A549 (cell line): ENCODE measurements around the gene FBXL4. TPM values are rescaled to one million over a fixed set of nuclear protein-coding genes. Genes with fewer than 3 reads are reported as not detected.
A peak's percentile ranks its signal among the peaks of the same experiment; 100 is the strongest.

Source experiments
- ATAC-seq, 2 experiments: fragments of 200-7000 bp in 1 of 2; fragments of >200 bp in 1 of 2; cut with Nextera tagmentation in 1 of 2; cut with Tn5 transposase in 1 of 2; 3 replicates each; pipeline versions ENCODE4 v1.8.0 to v1.9.1; 2018 to 2020; ENCODE audit warnings: mild to moderate bottlenecking in 1 of 2, moderate library complexity in 1 of 2
- CTCF ChIA-PET: fragments of 300-600 bp; sonication (Branson Sonifier 250); formaldehyde crosslinking; extraction: SDS; loops from one replicate; lab custom pipeline; 2021; ENCODE audit warnings: antibody characterized with exemption, inconsistent platforms; lab: Yijun Ruan, JAX
- POLR2A ChIA-PET: fragments of 350-600 bp; formaldehyde crosslinking; extraction: SDS; loops from one replicate; lab custom pipeline; 2021; ENCODE audit warnings: antibody characterized with exemption, inconsistent platforms; lab: Yijun Ruan, JAX
- DNase-seq, 2 experiments: peaks; one replicate each; pipeline versions ENCODE4 v3.0.0 to v3.0.0-alpha.2; 2011 to 2016; ENCODE audit warnings: low read depth in 1 of 2, low spot score in 1 of 2
- FAIRE-seq: peaks from 2 replicates; lab custom pipeline; 2011; peaks lifted over from hg19 to GRCh38; lab: Jason Lieb, UNC
- H3K27ac ChIP-seq, 2 experiments: fragments of >200 bp; sonication (Bioruptor Twin); formaldehyde crosslinking; 3 replicates each; pipeline ENCODE4 v1.5.1; 2016 to 2017
- H3K4me1 ChIP-seq: fragments of >200 bp; sonication (Bioruptor Twin); formaldehyde crosslinking; 3 replicates; pipeline ENCODE4 v1.6.1; 2016
- H3K4me2 ChIP-seq: fragments of >200 bp; sonication (Bioruptor Twin); formaldehyde crosslinking; 3 replicates; pipeline ENCODE4 v1.6.1; 2016
- H3K4me3 ChIP-seq: fragments of >200 bp; sonication (Bioruptor Twin); formaldehyde crosslinking; 3 replicates; pipeline ENCODE4 v1.5.1; 2016
- H3K9me3 ChIP-seq: fragments of >200 bp; sonication (Bioruptor Twin); formaldehyde crosslinking; 3 replicates; pipeline ENCODE4 v1.6.1; 2016
- BHLHE40 ChIP-seq: IDR thresholded peaks from 2 replicates; pipeline ENCODE4 v1.6.1; 2012; ENCODE audit warnings: low read depth, low read length, inconsistent platforms
- CBX2 ChIP-seq: fragments of 200-600 bp; sonication (generic); IDR thresholded peaks from 2 replicates; pipeline ENCODE4 v1.6.1; 2016; ENCODE audit warnings: low read depth, mild to moderate bottlenecking, borderline replicate concordance
- CTCF ChIP-seq: fragments of >200 bp; sonication (Bioruptor Twin); formaldehyde crosslinking; IDR thresholded peaks from 3 replicates; pipeline ENCODE4 v1.5.1; 2016
- EHF ChIP-seq: fragments of 250-450 bp; sonication (Bioruptor Pico); IDR thresholded peaks from 2 replicates; pipeline ENCODE4 v1.5.0; 2020; ENCODE audit warnings: mild to moderate bottlenecking
- EP300 ChIP-seq, 2 experiments: fragments of >200 bp; sonication (Bioruptor Twin); formaldehyde crosslinking; IDR thresholded peaks; 2 replicates in 1 of 2; 3 replicates in 1 of 2; pipeline ENCODE4 v1.6.1; 2016 to 2017
- ESRRA ChIP-seq: fragments of 150-350 bp; IDR thresholded peaks from 2 replicates; pipeline ENCODE4 v1.6.1; 2014; ENCODE audit warnings: mild to moderate bottlenecking, low read length, borderline replicate concordance
- FOXS1 ChIP-seq: fragments of 250-450 bp; sonication (Bioruptor Pico); IDR thresholded peaks from 2 replicates; pipeline ENCODE4 v1.5.0; 2020; ENCODE audit warnings: mild to moderate bottlenecking, moderate library complexity
- GATA3 ChIP-seq: IDR thresholded peaks from 2 replicates; pipeline ENCODE4 v1.6.1; 2012; ENCODE audit warnings: borderline replicate concordance
- HDAC2 ChIP-seq: fragments of 200-600 bp; sonication (generic); IDR thresholded peaks from 2 replicates; pipeline ENCODE4 v1.6.1; 2016
- HEYL ChIP-seq: fragments of 250-450 bp; sonication (Bioruptor Pico); IDR thresholded peaks from 2 replicates; pipeline ENCODE4 v1.8.0; 2021; ENCODE audit warnings: mild to moderate bottlenecking, moderate library complexity
- HOXB5 ChIP-seq: fragments of 250-450 bp; sonication (Bioruptor Pico); IDR thresholded peaks from 2 replicates; pipeline ENCODE4 v1.5.0; 2020; ENCODE audit warnings: mild to moderate bottlenecking, moderate library complexity
- JUNB ChIP-seq: fragments of >200 bp; sonication (Bioruptor Twin); formaldehyde crosslinking; IDR thresholded peaks from 2 replicates; pipeline ENCODE4 v1.6.1; 2016
- KDM1A ChIP-seq: fragments of 200-600 bp; sonication (generic); IDR thresholded peaks from 2 replicates; pipeline ENCODE4 v1.6.1; 2016; ENCODE audit warnings: low read depth, mild to moderate bottlenecking
- MAFK ChIP-seq: fragments of 450-650 bp; IDR thresholded peaks from 2 replicates; pipeline ENCODE4 v1.6.1; 2014; ENCODE audit not compliant: partially characterized antibody
- MAZ ChIP-seq: fragments of 150-350 bp; IDR thresholded peaks from 2 replicates; pipeline ENCODE4 v1.6.1; 2014; ENCODE audit warnings: antibody characterized with exemption, low read depth, low read length, borderline replicate concordance
- MYC ChIP-seq: IDR thresholded peaks from 2 replicates; pipeline ENCODE4 v1.6.1; 2012; ENCODE audit warnings: mild to moderate bottlenecking, inconsistent platforms, low read length, improper control_type of control experiment, borderline replicate concordance
- NFE2L2 ChIP-seq: fragments of 150-350 bp; conservative IDR thresholded peaks from 2 replicates; pipeline ENCODE4 v1.6.1; 2014; ENCODE audit warnings: low read length
- NPAS2 ChIP-seq: fragments of 250-450 bp; sonication (Bioruptor Pico); IDR thresholded peaks from 2 replicates; pipeline ENCODE4 v1.8.0; 2022; ENCODE audit warnings: mild to moderate bottlenecking, moderate library complexity, borderline replicate concordance
- NR3C1 ChIP-seq: fragments of >200 bp; sonication (Bioruptor Twin); formaldehyde crosslinking; IDR thresholded peaks from 3 replicates; pipeline ENCODE4 v1.6.1; 2017
- POLR2AphosphoS2 ChIP-seq: conservative IDR thresholded peaks from 2 replicates; pipeline ENCODE4 v1.6.1; 2012; ENCODE audit warnings: low read length, improper control_type of control experiment, inconsistent platforms
- RAD21 ChIP-seq, 2 experiments: fragments of >200 bp in 1 of 2; sonication (Bioruptor Twin) in 1 of 2; formaldehyde crosslinking in 1 of 2; IDR thresholded peaks in 1 of 2; conservative IDR thresholded peaks in 1 of 2; 2 replicates in 1 of 2; 3 replicates in 1 of 2; pipeline ENCODE4 v1.6.1; 2012 to 2018; ENCODE audit warnings: inconsistent platforms in 1 of 2
- RARB ChIP-seq: fragments of 250-450 bp; sonication (Bioruptor Pico); IDR thresholded peaks from 2 replicates; pipeline ENCODE4 v1.8.0; 2021; ENCODE audit warnings: mild to moderate bottlenecking, moderate library complexity
- RCOR1 ChIP-seq: fragments of 150-350 bp; IDR thresholded peaks from 2 replicates; pipeline ENCODE4 v1.6.1; 2014; ENCODE audit warnings: antibody characterized with exemption, low read length, low read depth
- RNF2 ChIP-seq: fragments of 200-600 bp; sonication (generic); IDR thresholded peaks from 2 replicates; pipeline ENCODE4 v1.6.1; 2016; ENCODE audit warnings: low read depth, mild to moderate bottlenecking, antibody characterized with exemption, moderate library complexity, borderline replicate concordance
- TP53 ChIP-seq: fragments of 250-450 bp; sonication (Bioruptor Pico); IDR thresholded peaks from 2 replicates; pipeline ENCODE4 v1.5.0; 2021; ENCODE audit warnings: mild to moderate bottlenecking, moderate library complexity
- WGBS: methylation state at CpG from one replicate; pipeline ENCODE4 v1.1.6; 2017; ENCODE audit errors: missing lambda C conversion rate; 5-methylcytosine and 5-hydroxymethylcytosine counted together
- polyA plus RNA-seq, 4 experiments: library from polyadenylated mRNA; depleted of rRNA in 3 of 4; stranded (reverse); fragments of >200 nt; fragmentation: RNase III in 1 of 4; extraction: RNeasy Plus Mini Kit Qiagen cat#74134 plus additional on column Dnase treatment in 1 of 4; gene quantifications; 2 replicates in 3 of 4; 3 replicates in 1 of 4; pipeline ENCODE4 v1.2.3, GENCODE V29; 2011 to 2017

The FBXL4 gene
- polyA plus RNA-seq, 2 of the 4 experiments (the other 2 are of a cell fraction) = 6.5 to 21.6 TPM

DNA sequence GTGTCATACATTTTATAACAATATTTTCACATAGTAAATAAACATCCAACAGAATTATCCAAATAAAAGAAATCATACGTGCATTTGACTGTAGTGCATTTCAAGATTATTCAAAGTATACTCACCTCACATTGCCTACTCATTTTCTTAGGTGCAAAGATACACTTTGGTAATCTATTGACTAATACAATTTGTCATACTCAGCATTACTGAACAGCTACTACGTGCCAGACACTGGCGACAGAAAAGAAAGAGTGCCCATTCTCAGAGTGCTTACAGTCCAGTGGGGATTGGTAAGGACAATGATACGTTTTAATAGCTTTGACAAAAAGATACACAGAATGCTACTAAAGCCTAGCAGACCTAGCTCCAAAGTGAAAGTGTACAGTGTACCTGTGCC is 42.0 kb downstream of the FBXL4 start:
- Histone ChIP-seq H3K9me3 (no peaks in the 10 kb centered on the region), H3K27ac (no peak overlapping the region), H3K4me3 (no peak overlapping the region), H3K4me2 (no peak overlapping the region), H3K4me1 (no peaks in the 10 kb centered on the region)
- DNase-seq (no peak), ATAC-seq (no peak), FAIRE-seq (no peak)
- POLR2A ChIA-PET = no interaction called here
- TF ChIP-seq MAFK (peak; percentile 34), NR3C1 (no peak)
- 96% methylated on average over 4 of the region's 4 CpGs for WGBS
- CTCF ChIA-PET = no interaction called here

DNA sequence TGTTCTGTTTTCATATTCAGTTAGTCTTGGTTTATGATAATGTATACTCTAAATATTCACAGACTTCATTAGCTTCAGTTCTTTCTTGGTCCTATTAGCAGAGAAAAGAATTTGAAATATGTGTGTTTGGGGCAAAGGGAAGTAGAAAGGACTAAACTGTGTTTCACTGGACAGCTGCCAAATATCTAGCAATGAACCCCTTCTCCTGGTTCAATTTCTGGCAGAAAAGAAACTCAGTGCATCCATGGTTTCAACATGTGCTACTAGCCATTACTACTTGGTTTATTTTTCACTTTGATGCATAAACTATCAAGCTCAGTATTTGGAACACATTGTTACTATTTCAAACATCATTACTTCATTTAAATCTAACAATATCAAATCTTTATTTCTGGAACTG is 43.6 kb downstream of the FBXL4 start:
- no peak for ATAC-seq
- no peak for FAIRE-seq
- H3K4me1 ChIP-seq = no peaks in the 10 kb centered on the region
- no peak for DNase-seq
- ChIA-PET CTCF (no interaction called here), POLR2A (no interaction called here)
- H3K9me3 ChIP-seq = no peaks in the 10 kb centered on the region
- no peak overlapping the region for H3K4me2 ChIP-seq
- H3K27ac ChIP-seq = no peak overlapping the region
- TF ChIP-seq CTCF (no peak), EP300 (IDR thresholded peaks at IDR 0.05) (no peak), NPAS2 (no peak), NR3C1 (no peak), EHF (CRISPR knock-in tag) (no peak), POLR2AphosphoS2 (no peak), TP53 (CRISPR knock-in tag) (no peak), BHLHE40 (no peak), HEYL (CRISPR knock-in tag) (no peak), JUNB (no peak), RAD21 (conservative IDR thresholded peaks at IDR 0.05 in 1 of 2, IDR thresholded peaks at IDR 0.05 in 1 of 2) (no peak)
- H3K4me3 ChIP-seq = no peak overlapping the region

DNA sequence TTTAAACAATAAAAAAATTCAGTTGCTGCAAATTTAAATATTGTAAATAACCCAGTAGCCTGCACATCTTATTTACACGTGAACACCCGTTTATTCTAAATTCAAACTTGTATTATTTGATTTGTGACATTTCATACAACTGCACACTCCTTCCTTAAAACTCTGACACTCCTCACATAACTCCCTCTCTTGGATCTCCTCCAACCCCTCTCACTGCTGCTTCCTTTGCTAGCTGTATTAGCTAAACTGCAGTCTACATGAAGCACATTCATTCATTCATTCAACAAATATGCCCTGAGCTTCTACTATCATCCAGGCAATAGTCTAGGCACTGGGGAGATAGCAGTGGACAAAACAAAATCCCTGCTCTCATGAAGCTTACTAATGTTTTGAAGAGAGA is 47.0 kb downstream of the FBXL4 start:
- ChIA-PET CTCF (no interaction called here), POLR2A (no interaction called here)
- H3K9me3 ChIP-seq = no peaks in the 10 kb centered on the region
- H3K4me1 ChIP-seq = no peaks in the 10 kb centered on the region
- no peak overlapping the region for H3K27ac ChIP-seq
- no peak for ATAC-seq
- no peak for TF ChIP-seq MAZ
- TF ChIP-seq HDAC2 = no peak
- no peak for TF ChIP-seq FOXS1 (CRISPR knock-in tag)
- TF ChIP-seq GATA3 = no peak
- TF ChIP-seq HEYL (CRISPR knock-in tag) = no peak
- TF ChIP-seq HOXB5 (CRISPR knock-in tag) = no peak
- no peak for TF ChIP-seq ESRRA
- TF ChIP-seq RARB (CRISPR knock-in tag) = no peak
- TF ChIP-seq CBX2 = no peak
- no peak for TF ChIP-seq RAD21 (conservative IDR thresholded peaks at IDR 0.05 in 1 of 2, IDR thresholded peaks at IDR 0.05 in 1 of 2)
- TF ChIP-seq MYC = no peak
- no peak for TF ChIP-seq NFE2L2
- no peak for TF ChIP-seq KDM1A
- TF ChIP-seq RNF2 = no peak
- TF ChIP-seq RCOR1 = no peak
- TF ChIP-seq BHLHE40 = no peak
- H3K4me3 ChIP-seq = no peak overlapping the region
- FAIRE-seq = no peak
- 89% methylated on average over 2 of the region's 2 CpGs for WGBS
- DNase-seq = no peak
- no peak overlapping the region for H3K4me2 ChIP-seq
